LNCaP clone FGC (cell line): ENCODE results near the gene TMEM54.

Source experiments
- DNase-seq: peaks from one replicate; pipeline ENCODE4 v3.0.0-alpha.2; 2011; ENCODE audit warnings: low read depth
- H3K4me3 ChIP-seq: 2 replicates; pipeline ENCODE4 v1.5.1; 2011; ENCODE audit warnings: mild to moderate bottlenecking, low read depth, low read length, control low read depth
- CTCF ChIP-seq: IDR thresholded peaks from 2 replicates; pipeline ENCODE4 v1.5.1; 2012; ENCODE audit warnings: mild to moderate bottlenecking; ENCODE audit not compliant: control insufficient read depth, insufficient read depth; ENCODE audit errors: extremely low read depth

Gene TMEM54

GRCh38 chr1:32855861-32856617 lies 45.1 kb downstream of the TMEM54 start:
- no peak overlapping the region for H3K4me3 ChIP-seq
- no peak for TF ChIP-seq CTCF
- DNase-seq = no peak

GRCh38 chr1:32848354-32849063 lies 52.7 kb downstream of the TMEM54 start:
- TF ChIP-seq CTCF = no peak
- H3K4me3 ChIP-seq = no peak overlapping the region
- no peak for DNase-seq
